Endodermal cell (in vitro differentiated cells): ENCODE results near the gene MMP21. TPM values are rescaled to one million over a fixed set of nuclear protein-coding genes. Genes with fewer than 3 reads are reported as not detected.

Source experiments
- DNase-seq: peaks from one replicate; pipeline ENCODE4 v3.0.0-alpha.2; 2017
- H3K27ac ChIP-seq: 2 replicates; pipeline ENCODE4 v1.5.1; 2013; ENCODE audit warnings: mild to moderate bottlenecking, low read depth, low read length, moderate library complexity
- H3K27me3 ChIP-seq: 2 replicates; pipeline ENCODE4 v1.6.1; 2013; ENCODE audit warnings: mild to moderate bottlenecking, low read length, moderate library complexity; ENCODE audit not compliant: insufficient read depth, control insufficient read depth, poor library complexity, severe bottlenecking
- H3K36me3 ChIP-seq: 2 replicates; pipeline ENCODE4 v1.7.0; 2013; ENCODE audit warnings: mild to moderate bottlenecking, low read length, moderate library complexity; ENCODE audit not compliant: control insufficient read depth, insufficient read depth
- H3K4me1 ChIP-seq: one replicate; pipeline ENCODE4 v1.7.0; 2013; ENCODE audit warnings: low read length; ENCODE audit not compliant: control insufficient read depth, insufficient read depth
- H3K4me3 ChIP-seq: 2 replicates; pipeline ENCODE4 v1.5.1; 2013; ENCODE audit warnings: mild to moderate bottlenecking, low read length, moderate library complexity
- H3K9ac ChIP-seq: 2 replicates; pipeline ENCODE4 v1.6.1; 2013; ENCODE audit warnings: mild to moderate bottlenecking, low read length, moderate library complexity; ENCODE audit not compliant: poor library complexity, severe bottlenecking; ENCODE audit errors: extremely low read depth
- H3K9me3 ChIP-seq: 2 replicates; pipeline ENCODE4 v1.6.1; 2013; ENCODE audit warnings: mild to moderate bottlenecking, low read length, moderate library complexity; ENCODE audit not compliant: control insufficient read depth
- H3K27ac Mint-ChIP-seq: 2 replicates; pipeline ENCODE4 v1.8.0; 2020; ENCODE audit warnings: mixed read lengths
- H3K27me3 Mint-ChIP-seq: 2 replicates; pipeline ENCODE4 v1.8.0; 2021; ENCODE audit warnings: mild to moderate bottlenecking, mixed read lengths; ENCODE audit not compliant: insufficient read depth
- H3K36me3 Mint-ChIP-seq: 2 replicates; pipeline ENCODE4 v1.8.0; 2020; ENCODE audit warnings: low read depth, mixed read lengths
- H3K4me1 Mint-ChIP-seq: 2 replicates; pipeline ENCODE4 v1.8.0; 2020; ENCODE audit warnings: mixed read lengths
- H3K4me3 Mint-ChIP-seq: 2 replicates; pipeline ENCODE4 v1.8.0; 2020; ENCODE audit warnings: mild to moderate bottlenecking, moderate library complexity, mixed read lengths
- H3K9me3 Mint-ChIP-seq: 2 replicates; pipeline ENCODE4 v1.8.0; 2020; ENCODE audit warnings: mild to moderate bottlenecking, mixed read lengths
- WGBS, 2 experiments: methylation state at CpG; one replicate each; pipeline versions ENCODE4 v1.1.5 to v1.1.7; 2013; ENCODE audit warnings: missing lambda C conversion rate in 2 of 2, mixed read lengths in 1 of 2; ENCODE audit not compliant: insufficient coverage in 1 of 2, insufficient read length in 1 of 2; 5-methylcytosine and 5-hydroxymethylcytosine counted together
- total RNA-seq, 2 donors: library from RNA; stranded (reverse); fragmentation: NEBNext Ultra II Directional in 1 of 2; extraction: Animal tissue kit (Norgen Biotek cat#: 25700) in 1 of 2; gene quantifications; 2 replicates in 1 of 2; 3 replicates in 1 of 2; pipeline ENCODE4 v1.2.1, GENCODE V29; 2021
- TF ChIP-seq, protein P1 (sequence below): fragments of 200-600 bp; sonication (generic); conservative IDR thresholded peaks from 2 replicates; pipeline ENCODE4 v1.5.0; 2021; ENCODE audit warnings: antibody characterized with exemption, mild to moderate bottlenecking

Gene MMP21
- total RNA-seq, 2 donors from 2014 or later = not detected

DNA sequence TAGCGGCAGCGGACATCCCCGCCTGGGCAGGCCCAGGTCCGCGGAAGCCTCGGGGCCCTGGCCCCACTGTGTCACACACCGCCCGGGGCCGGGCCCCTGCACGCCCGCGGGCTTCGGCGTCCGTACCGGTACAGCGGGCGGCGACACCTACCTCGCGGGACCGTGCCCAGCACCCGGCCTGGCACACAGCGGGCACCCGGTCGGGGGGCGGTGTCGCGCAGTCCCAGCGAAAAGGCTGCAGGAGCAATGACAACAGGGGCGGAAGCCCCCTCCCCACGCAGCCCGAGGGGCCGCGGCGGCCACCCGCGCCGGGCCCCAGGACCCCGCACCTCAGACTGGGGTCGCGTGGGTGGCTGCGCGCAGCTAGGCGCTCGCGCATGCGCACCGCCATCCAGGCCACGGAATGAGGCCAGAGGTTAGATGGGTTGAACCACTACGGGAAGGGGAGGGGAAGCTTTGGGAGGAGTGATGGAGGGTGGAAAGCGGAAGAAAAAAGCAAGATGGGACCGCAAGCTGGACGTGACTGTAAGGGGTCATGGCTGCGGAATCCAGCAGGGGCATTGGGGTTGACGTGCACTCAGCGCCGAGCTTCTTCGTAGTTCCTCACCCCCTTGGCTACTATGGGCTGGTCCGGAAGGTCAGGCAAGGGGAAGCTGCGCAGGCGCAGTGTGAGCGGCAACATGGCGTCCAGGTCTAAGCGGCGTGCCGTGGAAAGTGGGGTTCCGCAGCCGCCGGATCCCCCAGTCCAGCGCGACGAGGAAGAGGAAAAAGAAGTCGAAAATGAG lies 47.4 kb upstream of the MMP21 start, which contains the start of the genes BCCIP and UROS:
Gene BCCIP (plus strand): TSS at position 669 of the 785 bp plus-strand sequence. CDS start 12 bp downstream, at position 681.
Gene UROS (minus strand): TSS at position 381 of the 785 bp plus-strand sequence. CDS start 6,759 bp downstream, outside the sequence.
- Mint-ChIP-seq H3K4me1 (peaks cover 34% of the 10 kb centered on the region), H3K36me3 (peaks cover 14% of the 10 kb centered on the region), H3K27me3 (no peaks in the 10 kb centered on the region), H3K4me3 (no peak within 1 kb of the TSS), H3K27ac (no peak within 1 kb of the TSS), H3K9me3 (no peaks in the 10 kb centered on the region)
- H3K27ac ChIP-seq = peak within 1 kb of the TSS; percentile 95
- H3K36me3 ChIP-seq = peaks cover 26% of the 10 kb centered on the region
- WGBS, 2 experiments = 0% methylated on average over 43 to 74 of the region's 74 CpGs
- H3K27me3 ChIP-seq = no peaks in the 10 kb centered on the region
- peak within 1 kb of the TSS; percentile 97 for H3K4me3 ChIP-seq
- TF ChIP-seq, protein P1, sequence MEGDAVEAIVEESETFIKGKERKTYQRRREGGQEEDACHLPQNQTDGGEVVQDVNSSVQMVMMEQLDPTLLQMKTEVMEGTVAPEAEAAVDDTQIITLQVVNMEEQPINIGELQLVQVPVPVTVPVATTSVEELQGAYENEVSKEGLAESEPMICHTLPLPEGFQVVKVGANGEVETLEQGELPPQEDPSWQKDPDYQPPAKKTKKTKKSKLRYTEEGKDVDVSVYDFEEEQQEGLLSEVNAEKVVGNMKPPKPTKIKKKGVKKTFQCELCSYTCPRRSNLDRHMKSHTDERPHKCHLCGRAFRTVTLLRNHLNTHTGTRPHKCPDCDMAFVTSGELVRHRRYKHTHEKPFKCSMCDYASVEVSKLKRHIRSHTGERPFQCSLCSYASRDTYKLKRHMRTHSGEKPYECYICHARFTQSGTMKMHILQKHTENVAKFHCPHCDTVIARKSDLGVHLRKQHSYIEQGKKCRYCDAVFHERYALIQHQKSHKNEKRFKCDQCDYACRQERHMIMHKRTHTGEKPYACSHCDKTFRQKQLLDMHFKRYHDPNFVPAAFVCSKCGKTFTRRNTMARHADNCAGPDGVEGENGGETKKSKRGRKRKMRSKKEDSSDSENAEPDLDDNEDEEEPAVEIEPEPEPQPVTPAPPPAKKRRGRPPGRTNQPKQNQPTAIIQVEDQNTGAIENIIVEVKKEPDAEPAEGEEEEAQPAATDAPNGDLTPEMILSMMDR = no peak
- no peaks in the 10 kb centered on the region for H3K4me1 ChIP-seq
- DNase-seq = peak; percentile 93
- peak within 1 kb of the TSS; percentile 79 for H3K9ac ChIP-seq
- H3K9me3 ChIP-seq = no peaks in the 10 kb centered on the region

DNA sequence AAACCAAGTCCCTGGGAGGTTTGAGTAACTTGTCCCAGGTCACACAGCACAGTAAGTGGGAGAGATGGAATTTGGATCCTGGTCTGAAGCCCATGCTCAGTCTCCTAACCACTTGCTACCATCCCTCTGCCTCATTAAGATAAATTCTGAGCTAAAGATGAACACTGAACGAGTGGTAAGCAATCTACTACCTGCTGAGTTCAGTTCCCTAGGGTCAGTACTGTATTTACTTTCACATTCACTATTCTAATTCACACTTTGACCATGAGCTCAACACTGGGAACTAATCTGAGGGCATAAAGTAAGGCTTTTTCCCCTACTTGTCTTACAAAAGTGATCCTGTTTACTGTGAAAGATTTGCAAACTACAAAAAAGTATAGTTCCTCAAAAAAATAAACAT lies 45.1 kb upstream of the MMP21 start:
- Histone ChIP-seq H3K36me3 (peaks cover 12% of the 10 kb centered on the region), H3K9me3 (no peaks in the 10 kb centered on the region), H3K27ac (no peak overlapping the region), H3K4me1 (no peaks in the 10 kb centered on the region), H3K4me3 (peak overlapping the region; percentile 19), H3K9ac (no peak overlapping the region), H3K27me3 (no peaks in the 10 kb centered on the region)
- H3K4me3 Mint-ChIP-seq = no peak overlapping the region
- H3K27me3 Mint-ChIP-seq = no peaks in the 10 kb centered on the region
- peaks cover 21% of the 10 kb centered on the region for H3K4me1 Mint-ChIP-seq
- no peaks in the 10 kb centered on the region for H3K9me3 Mint-ChIP-seq
- H3K27ac Mint-ChIP-seq = no peak overlapping the region
- WGBS, 2 experiments = 67 to 75% methylated on average over 1 of the region's 1 CpG
- H3K36me3 Mint-ChIP-seq = peaks cover 2% of the 10 kb centered on the region
- TF ChIP-seq, protein P1 = no peak
- DNase-seq = peak; percentile 32

DNA sequence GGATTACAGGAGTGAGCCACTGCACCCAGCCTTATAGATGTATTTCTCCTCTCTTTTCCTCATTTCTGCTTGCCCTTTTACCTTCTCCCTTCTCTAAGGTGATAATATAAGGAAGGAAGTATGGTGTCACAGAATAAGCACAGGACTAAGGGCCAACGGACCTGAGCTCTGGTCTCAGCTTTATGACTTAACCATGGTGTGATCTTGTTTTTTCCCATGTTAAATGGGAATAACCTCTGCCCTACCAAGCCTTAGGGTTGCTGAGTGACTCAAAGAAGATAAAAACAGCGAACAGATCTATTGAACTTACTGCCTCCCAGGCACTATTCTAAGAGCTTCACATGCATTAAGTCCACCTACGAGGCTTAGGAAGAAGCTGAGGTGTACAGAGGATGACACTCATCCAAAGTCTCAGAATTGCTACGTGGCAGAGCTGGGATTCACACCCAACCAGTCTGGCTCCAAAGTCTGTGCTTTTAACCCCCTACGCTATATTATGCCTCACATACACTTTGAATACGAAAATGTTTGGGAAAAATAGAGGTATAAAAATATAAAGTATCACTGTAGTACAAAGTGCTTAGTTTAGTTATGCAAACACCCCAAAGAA lies 41.8 kb upstream of the MMP21 start:
- Histone ChIP-seq H3K9me3 (no peaks in the 10 kb centered on the region), H3K9ac (no peak overlapping the region), H3K27ac (no peak overlapping the region), H3K4me3 (no peak overlapping the region), H3K27me3 (no peaks in the 10 kb centered on the region), H3K4me1 (no peaks in the 10 kb centered on the region), H3K36me3 (peaks cover 18% of the 10 kb centered on the region)
- WGBS, 2 experiments = 92 to 100% methylated on average over 2 to 5 of the region's 6 CpGs
- DNase-seq = no peak
- Mint-ChIP-seq H3K27ac (no peak overlapping the region), H3K27me3 (no peaks in the 10 kb centered on the region), H3K4me1 (peaks cover 16% of the 10 kb centered on the region), H3K9me3 (no peaks in the 10 kb centered on the region), H3K4me3 (no peak overlapping the region), H3K36me3 (peaks cover 29% of the 10 kb centered on the region)
- TF ChIP-seq, protein P1 = no peak
